GM12878 (cell line): Measurements from ENCODE around the gene C3orf20. TPM values are rescaled to one million over a fixed set of nuclear protein-coding genes. Genes with fewer than 3 reads are reported as not detected.

Experiments
- ATAC-seq: fragments of 200-7000 bp; cut with Tn5 transposase; 3 replicates; pipeline ENCODE4 v1.9.1; 2020; ENCODE audit warnings: mild to moderate bottlenecking, moderate library complexity
- BruUV-seq: library from RNA; stranded (reverse); fragments of 400-500 nt; replicated peaks from 2 replicates; lab custom pipeline; 2021; lab: Mats Ljungman, UMichigan
- CTCF ChIA-PET: fragments of 300-600 bp; sonication (Branson Sonifier 250); formaldehyde crosslinking; extraction: SDS; loops from one replicate; lab custom pipeline; 2021; ENCODE audit warnings: inconsistent platforms; lab: Yijun Ruan, JAX
- POLR2A ChIA-PET: fragments of 350-600 bp; formaldehyde crosslinking; extraction: SDS; loops from one replicate; lab custom pipeline; 2021; ENCODE audit warnings: inconsistent platforms; lab: Charles Lee
- RAD21 ChIA-PET: fragments of 300-600 bp; sonication (Branson Sonifier 250); formaldehyde crosslinking; loops from one replicate; lab custom pipeline; 2023; ENCODE audit warnings: antibody characterized with exemption; ENCODE audit not compliant: unreplicated experiment; lab: Charles Lee
- SMC1A ChIA-PET: fragments of 300-600 bp; sonication (Branson Sonifier 250); formaldehyde crosslinking; loops from one replicate; lab custom pipeline; 2023; ENCODE audit not compliant: unreplicated experiment, uncharacterized antibody; lab: Charles Lee
- DNase-seq: peaks from one replicate; pipeline ENCODE4 v3.0.0-alpha.2; 2011; ENCODE audit warnings: low read depth, low spot score
- FAIRE-seq: peaks from 3 replicates; lab custom pipeline; 2011; peaks lifted over from hg19 to GRCh38; lab: Jason Lieb, UNC
- H2AFZ ChIP-seq: 2 replicates; pipeline ENCODE4 v1.6.0; 2011; ENCODE audit warnings: low read depth, low read length, control low read depth; ENCODE audit not compliant: control insufficient read depth
- H3K27ac ChIP-seq: 2 replicates; pipeline ENCODE4 v1.5.1; 2011; ENCODE audit warnings: control low read depth; ENCODE audit not compliant: control insufficient read depth, insufficient read depth
- H3K27me3 ChIP-seq, 2 experiments: replicated peaks in 1 of 2; 2 replicates each; pipeline versions ENCODE4 v1.6.0 to v1.6.1; 2011; ENCODE audit warnings: low read length in 1 of 2; ENCODE audit not compliant: control insufficient read depth in 2 of 2, insufficient read depth in 2 of 2
- H3K36me3 ChIP-seq, 2 experiments: 2 replicates each; pipeline ENCODE4 v1.5.1; 2011; ENCODE audit warnings: low read length in 1 of 2; ENCODE audit not compliant: control insufficient read depth in 2 of 2, insufficient read depth in 2 of 2
- H3K4me1 ChIP-seq: 2 replicates; pipeline ENCODE4 v1.6.1; 2011; ENCODE audit warnings: mild to moderate bottlenecking, low read length, moderate library complexity, mixed read lengths; ENCODE audit not compliant: control insufficient read depth, insufficient read depth
- H3K4me2 ChIP-seq: 2 replicates; pipeline ENCODE4 v1.6.0; 2011; ENCODE audit warnings: control low read depth; ENCODE audit not compliant: control insufficient read depth, insufficient read depth
- H3K4me3 ChIP-seq: fragments of 200-600 bp; sonication (generic); 2 replicates; pipeline ENCODE4 v1.5.1; 2016
- H3K79me2 ChIP-seq: 2 replicates; pipeline ENCODE4 v1.6.0; 2011; ENCODE audit warnings: low read length; ENCODE audit not compliant: control insufficient read depth, insufficient read depth
- H3K9ac ChIP-seq: 2 replicates; pipeline ENCODE4 v1.8.0; 2011; ENCODE audit warnings: low read length, control low read depth, mixed read lengths; ENCODE audit not compliant: control insufficient read depth, insufficient read depth
- H3K9me3 ChIP-seq: replicated peaks from 3 replicates; pipeline ENCODE4 v1.5.1; 2011; ENCODE audit warnings: mild to moderate bottlenecking, low read length; ENCODE audit not compliant: control insufficient read depth, insufficient read depth
- H4K20me1 ChIP-seq: 2 replicates; pipeline ENCODE4 v1.6.0; 2011; ENCODE audit not compliant: control insufficient read depth, insufficient read depth
- ASH2L ChIP-seq: fragments of 300-600, 200-600 bp; sonication (generic); IDR thresholded peaks from 2 replicates; pipeline ENCODE4 v1.6.1; 2017; ENCODE audit warnings: low read depth, mild to moderate bottlenecking, borderline replicate concordance
- CUX1 ChIP-seq: IDR thresholded peaks from 2 replicates; pipeline ENCODE4 v1.6.1; 2012; ENCODE audit warnings: improper control_type of control experiment, low read depth, low read length; ENCODE audit not compliant: insufficient replicate concordance
- EED ChIP-seq: sonication (generic); IDR thresholded peaks from 2 replicates; pipeline ENCODE4 v1.6.1; 2016; ENCODE audit warnings: antibody characterized with exemption, low read depth
- FOS ChIP-seq: IDR thresholded peaks from 3 replicates; pipeline ENCODE4 v1.6.1; 2011; ENCODE audit warnings: borderline replicate concordance; ENCODE audit not compliant: insufficient read length; ENCODE audit errors: extremely low read depth
- RUNX3 ChIP-seq: IDR thresholded peaks from 2 replicates; pipeline ENCODE4 v1.6.1; 2012; ENCODE audit warnings: low read length, inconsistent platforms
- TCF3 ChIP-seq: IDR thresholded peaks from 2 replicates; pipeline ENCODE4 v1.6.1; 2012; ENCODE audit warnings: low read depth, mild to moderate bottlenecking, low read length, borderline replicate concordance; ENCODE audit not compliant: insufficient read depth
- ZBED1 ChIP-seq: IDR thresholded peaks from 2 replicates; pipeline ENCODE4 v1.6.1; 2016; ENCODE audit warnings: borderline replicate concordance
- WGBS: methylation state at CpG from one replicate; pipeline ENCODE4 v1.1.6; 2016; ENCODE audit warnings: low lambda C conversion rate; ENCODE audit not compliant: insufficient replicate concordance, insufficient coverage; ENCODE audit errors: missing lambda C conversion rate; 5-methylcytosine and 5-hydroxymethylcytosine counted together
- in situ Hi-C: fragments of 300-500 bp; cut with MboI; formaldehyde crosslinking; loops from 9 replicates; pipeline ENCODE4 v1.14.3; 2018; ENCODE audit warnings: mixed read lengths
- intact Hi-C: fragments of 100-400 bp; cut with micrococcal nuclease; formaldehyde crosslinking; loops from one replicate; pipeline ENCODE4 v1.14.2; 2022; ENCODE audit not compliant: unreplicated experiment
- polyA plus RNA-seq, 11 experiments: library from polyadenylated mRNA; depleted of rRNA in 4 of 11; unstranded in 6 of 11; stranded (reverse) in 5 of 11; fragments of >200 nt; fragmentation: Nextera tagmentation in 4 of 11; fragmentation: Illumina TruSeq in 1 of 11; extraction: Ambion mirVana in 4 of 11; extraction: Trizol in 1 of 11; gene quantifications; 1 replicate in 1 of 11; 2 replicates in 10 of 11; pipeline versions ENCODE4 v1.2.1 to v1.2.3, GENCODE V29; 2011 to 2016; ENCODE audit warnings: inconsistent platforms in 2 of 11, missing spikeins in 2 of 11, low read depth in 1 of 11
- total RNA-seq, 4 experiments: library from RNA; depleted of rRNA in 3 of 4; stranded (reverse); fragments of >200 nt in 3 of 4; fragmentation: Illumina TruSeq in 1 of 4; extraction: Trizol in 1 of 4; gene quantifications; 2 replicates each; pipeline versions ENCODE4 v1.2.1 to v1.2.3, GENCODE V29; 2013 to 2021
- TF ChIP-seq, protein P1 (sequence below): fragments of 450-650 bp; formaldehyde crosslinking; IDR thresholded peaks from 2 replicates; pipeline ENCODE4 v1.4.0; 2022; ENCODE audit warnings: mild to moderate bottlenecking, moderate library complexity

Gene C3orf20
- total and polyA plus RNA-seq, 10 of the 15 experiments (the other 5 are each of a cell fraction or from before 2014, with no cell fraction given): 0.05 to 2.9 (median 1.0) TPM

GRCh38 chr3:14631101-14631497 is 43.8 kb upstream of the C3orf20 start (continued):
- TF ChIP-seq ASH2L: no peak

DNA sequence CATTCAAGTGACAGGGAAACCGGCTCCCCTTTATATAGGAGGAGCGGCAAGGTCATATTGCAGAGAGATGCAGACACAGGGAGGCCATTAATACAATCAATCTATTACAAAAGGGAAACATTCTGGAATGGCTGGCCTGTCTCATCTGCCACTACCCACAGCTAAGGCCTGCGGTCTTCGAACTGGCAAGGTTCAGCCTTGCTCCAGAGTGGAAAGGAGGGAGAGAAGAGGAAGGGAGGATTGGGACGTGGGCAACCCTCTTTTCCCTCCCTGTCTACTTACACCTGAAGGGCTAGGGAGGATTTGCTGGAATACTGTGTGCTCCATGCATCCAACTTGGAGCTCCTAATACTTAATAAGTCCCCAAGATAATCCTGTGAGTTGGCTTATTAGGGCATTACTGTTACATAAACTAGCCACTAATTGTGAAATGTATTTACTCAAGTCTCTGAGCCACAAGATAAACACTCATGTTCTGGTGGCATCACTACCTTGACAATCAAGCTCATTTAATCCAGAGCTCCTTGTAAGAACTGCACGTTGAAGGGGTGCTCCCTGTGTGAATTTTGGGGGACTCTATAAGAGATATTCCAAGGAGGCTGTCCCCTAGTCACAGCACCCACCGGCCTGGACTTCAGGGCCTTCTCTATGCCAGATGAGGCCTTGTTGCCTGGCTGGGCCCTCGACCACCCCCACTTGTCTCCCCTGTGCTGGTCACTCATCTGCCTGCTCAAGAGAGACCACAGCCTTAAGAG is 43.1 kb upstream of the C3orf20 start:
- FAIRE-seq (no peak), ATAC-seq (no peak), DNase-seq (no peak)
- in situ Hi-C loops (no loop called here), intact Hi-C loops (loop anchor here (10.0 kb wide), 1 partner anchor 127 kb away; no protein-coding TSS in a partner anchor)
- no peak overlapping the region for H3K27ac ChIP-seq
- H3K79me2 ChIP-seq: no peaks in the 10 kb centered on the region
- H2AFZ ChIP-seq: no peak overlapping the region
- WGBS: 36% methylated on average over 8 of the region's 8 CpGs
- ChIA-PET SMC1A (interaction anchor here (1.0 to 4.2 kb wide), 5 partner anchors 19 to 289 kb away, joined by 3 to 28 read pairs (median 5); partner anchors contain the start of gene CCDC174), RAD21 (interaction anchor here (1.3 to 3.0 kb wide), 4 partner anchors 9 to 290 kb away, joined by 3 to 15 read pairs (median 8); no protein-coding TSS in a partner anchor), POLR2A (no interaction called here), CTCF (interaction anchor here (0.9 to 7.5 kb wide), 9 partner anchors 9 to 370 kb away, joined by 3 to 120 read pairs (median 3); no protein-coding TSS in a partner anchor)
- no TSS peak for BruUV-seq
- H3K4me1 ChIP-seq: no peaks in the 10 kb centered on the region
- no peak overlapping the region for H3K9ac ChIP-seq
- H3K9me3 ChIP-seq: no peaks in the 10 kb centered on the region; the same call in 2 of the 3 replicates
- no peaks in the 10 kb centered on the region for H3K36me3 ChIP-seq
- no peak overlapping the region for H3K4me3 ChIP-seq
- no peak overlapping the region for H3K4me2 ChIP-seq
- H4K20me1 ChIP-seq: no peaks in the 10 kb centered on the region
- H3K27me3 ChIP-seq: peaks cover 2 to 11% of the 10 kb centered on the region in 2 experiments; a peak in 3 of 4 replicates
- TF ChIP-seq ZBED1 (no peak), CUX1 (no peak), FOS (no peak), TCF3 (no peak), RUNX3 (no peak), EED (no peak)
- TF ChIP-seq, protein P1, sequence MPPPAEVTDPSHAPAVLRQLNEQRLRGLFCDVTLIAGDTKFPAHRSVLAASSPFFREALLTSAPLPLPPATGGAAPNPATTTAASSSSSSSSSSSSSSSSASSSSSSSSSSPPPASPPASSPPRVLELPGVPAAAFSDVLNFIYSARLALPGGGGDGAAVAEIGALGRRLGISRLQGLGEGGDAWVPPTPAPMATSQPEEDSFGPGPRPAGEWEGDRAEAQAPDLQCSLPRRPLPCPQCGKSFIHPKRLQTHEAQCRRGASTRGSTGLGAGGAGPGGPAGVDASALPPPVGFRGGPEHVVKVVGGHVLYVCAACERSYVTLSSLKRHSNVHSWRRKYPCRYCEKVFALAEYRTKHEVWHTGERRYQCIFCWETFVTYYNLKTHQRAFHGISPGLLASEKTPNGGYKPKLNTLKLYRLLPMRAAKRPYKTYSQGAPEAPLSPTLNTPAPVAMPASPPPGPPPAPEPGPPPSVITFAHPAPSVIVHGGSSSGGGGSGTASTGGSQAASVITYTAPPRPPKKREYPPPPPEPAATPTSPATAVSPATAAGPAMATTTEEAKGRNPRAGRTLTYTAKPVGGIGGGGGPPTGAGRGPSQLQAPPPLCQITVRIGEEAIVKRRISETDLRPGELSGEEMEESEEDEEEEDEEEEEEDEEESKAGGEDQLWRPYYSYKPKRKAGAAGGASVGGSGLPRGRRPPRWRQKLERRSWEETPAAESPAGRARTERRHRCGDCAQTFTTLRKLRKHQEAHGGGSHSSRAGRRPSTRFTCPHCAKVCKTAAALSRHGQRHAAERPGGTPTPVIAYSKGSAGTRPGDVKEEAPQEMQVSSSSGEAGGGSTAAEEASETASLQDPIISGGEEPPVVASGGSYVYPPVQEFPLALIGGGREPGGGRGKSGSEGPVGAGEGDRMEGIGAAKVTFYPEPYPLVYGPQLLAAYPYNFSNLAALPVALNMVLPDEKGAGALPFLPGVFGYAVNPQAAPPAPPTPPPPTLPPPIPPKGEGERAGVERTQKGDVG (CRISPR knock-in tag): no peak
